ENCODE measurements around the gene PDZD7. TPM values are rescaled to one million over a fixed set of nuclear protein-coding genes. Genes with fewer than 3 reads are reported as not detected.
A peak's percentile ranks its signal among the peaks of the same experiment; 100 is the strongest.

The PDZD7 gene
- polyA plus RNA-seq, 1 experiment, result 0.86 TPM

DNA sequence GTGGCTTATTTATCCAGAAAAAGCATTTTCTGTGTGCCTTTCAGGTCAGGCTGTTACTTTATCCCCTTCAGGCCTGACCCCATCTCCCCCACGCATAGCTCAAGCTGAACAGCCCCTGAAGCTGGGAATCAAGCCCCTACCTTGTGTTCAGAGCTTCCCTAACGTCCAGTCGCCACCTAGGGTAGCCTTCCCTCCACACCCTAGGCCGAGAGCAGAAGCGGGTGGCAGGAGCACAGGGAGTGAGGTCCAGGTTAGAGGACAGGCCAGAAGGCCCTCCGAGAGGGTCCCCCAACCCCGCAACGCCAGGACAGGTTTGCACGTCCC is 62.1 kb downstream of the PDZD7 start:
- Histone ChIP-seq H3K36me3 (ENCODE audit: control insufficient read depth, insufficient read depth, low read length) (0 out of 2 replicates have a peak, but pooled peaks cover 2% of the 10 kb centered on the region), H3K27me3 (ENCODE audit: control insufficient read depth, insufficient read depth, low read length) (no peaks in the 10 kb centered on the region), H3K4me3 (ENCODE audit: low read depth, low read length) (peak overlapping the region; percentile 67)
- POLR2A ChIA-PET, result no interaction called here
- TF ChIP-seq, protein P1, sequence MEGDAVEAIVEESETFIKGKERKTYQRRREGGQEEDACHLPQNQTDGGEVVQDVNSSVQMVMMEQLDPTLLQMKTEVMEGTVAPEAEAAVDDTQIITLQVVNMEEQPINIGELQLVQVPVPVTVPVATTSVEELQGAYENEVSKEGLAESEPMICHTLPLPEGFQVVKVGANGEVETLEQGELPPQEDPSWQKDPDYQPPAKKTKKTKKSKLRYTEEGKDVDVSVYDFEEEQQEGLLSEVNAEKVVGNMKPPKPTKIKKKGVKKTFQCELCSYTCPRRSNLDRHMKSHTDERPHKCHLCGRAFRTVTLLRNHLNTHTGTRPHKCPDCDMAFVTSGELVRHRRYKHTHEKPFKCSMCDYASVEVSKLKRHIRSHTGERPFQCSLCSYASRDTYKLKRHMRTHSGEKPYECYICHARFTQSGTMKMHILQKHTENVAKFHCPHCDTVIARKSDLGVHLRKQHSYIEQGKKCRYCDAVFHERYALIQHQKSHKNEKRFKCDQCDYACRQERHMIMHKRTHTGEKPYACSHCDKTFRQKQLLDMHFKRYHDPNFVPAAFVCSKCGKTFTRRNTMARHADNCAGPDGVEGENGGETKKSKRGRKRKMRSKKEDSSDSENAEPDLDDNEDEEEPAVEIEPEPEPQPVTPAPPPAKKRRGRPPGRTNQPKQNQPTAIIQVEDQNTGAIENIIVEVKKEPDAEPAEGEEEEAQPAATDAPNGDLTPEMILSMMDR (IDR thresholded peaks at IDR 0.05; ENCODE audit: insufficient read depth, low read depth, low read length), result no peak
- no peak for DNase-seq (ENCODE audit: low read depth)
- CTCF ChIA-PET, result interaction anchor here (0.6 to 2.4 kb wide), 14 partner anchors 11 to 1466 kb away, joined by 3 to 12 read pairs (median 4); no protein-coding TSS in a partner anchor

GRCh38 chr10:100968062-100968736 is 62.7 kb downstream of the PDZD7 start:
- POLR2A ChIA-PET, result no interaction called here
- TF ChIP-seq, protein P1 (IDR thresholded peaks at IDR 0.05; ENCODE audit: insufficient read depth, low read depth, low read length), result no peak
- H3K27me3 ChIP-seq (ENCODE audit: control insufficient read depth, insufficient read depth, low read length), result no peaks in the 10 kb centered on the region
- H3K4me3 ChIP-seq (ENCODE audit: low read depth, low read length), result no peak overlapping the region; the same call in 1 of the 2 replicates
- 0 out of 2 replicates have a peak, but pooled peaks cover 2% of the 10 kb centered on the region for H3K36me3 ChIP-seq (ENCODE audit: control insufficient read depth, insufficient read depth, low read length)
- DNase-seq (ENCODE audit: low read depth), result no peak
- CTCF ChIA-PET, result interaction anchor here (0.6 to 4.2 kb wide), 13 partner anchors 11 to 1467 kb away, joined by 3 to 22 read pairs (median 4); no protein-coding TSS in a partner anchor

- TF ChIP-seq, protein P1 (IDR thresholded peaks at IDR 0.05; ENCODE audit: insufficient read depth, low read depth, low read length), result no peak
- POLR2A ChIA-PET, result no interaction called here
- no peak for DNase-seq (ENCODE audit: low read depth)
- H3K27me3 ChIP-seq (ENCODE audit: control insufficient read depth, insufficient read depth, low read length), result no peaks in the 10 kb centered on the region
- 0 out of 2 replicates have a peak, but pooled peaks cover 2% of the 10 kb centered on the region for H3K36me3 ChIP-seq (ENCODE audit: control insufficient read depth, insufficient read depth, low read length)
- CTCF ChIA-PET, result interaction anchor here (1.0 to 4.2 kb wide), 4 partner anchors 20 to 48 kb away, joined by 3 to 22 read pairs (median 6); no protein-coding TSS in a partner anchor
- H3K4me3 ChIP-seq (ENCODE audit: low read depth, low read length), result no peak overlapping the region
Observed at GRCh38 chr10:100967332-100967731, 63.6 kb downstream of the PDZD7 start.

GRCh38 chr10:100966887-100967286 is 64.0 kb downstream of the PDZD7 start:
- TF ChIP-seq, protein P1 (IDR thresholded peaks at IDR 0.05; ENCODE audit: insufficient read depth, low read depth, low read length), result no peak
- CTCF ChIA-PET, result interaction anchor here (1.0 to 4.2 kb wide), 4 partner anchors 19 to 48 kb away, joined by 3 to 22 read pairs (median 6); no protein-coding TSS in a partner anchor
- POLR2A ChIA-PET, result no interaction called here

DNA sequence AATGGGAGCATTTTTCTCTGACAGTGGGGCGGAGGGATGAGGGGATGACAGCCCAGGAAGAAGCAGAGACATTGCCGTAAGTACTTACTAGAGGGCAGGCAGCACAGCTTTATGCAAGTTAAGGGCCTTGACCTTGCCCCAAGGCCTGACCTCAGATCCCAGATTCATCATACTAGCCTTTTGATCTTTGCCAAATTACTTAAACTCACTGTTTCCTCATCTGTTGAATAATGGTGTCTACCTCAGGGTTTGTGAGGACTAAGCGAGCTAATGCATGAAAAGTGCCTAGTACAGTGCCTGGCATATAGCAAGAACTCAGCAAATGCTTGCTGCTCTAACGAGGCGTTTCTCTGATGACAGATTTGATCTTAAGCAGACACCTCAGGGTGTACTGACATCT is 65.1 kb downstream of the PDZD7 start:
- Histone ChIP-seq H3K36me3 (ENCODE audit: control insufficient read depth, insufficient read depth, low read length) (0 out of 2 replicates have a peak, but pooled peaks cover 2% of the 10 kb centered on the region), H3K4me3 (ENCODE audit: low read depth, low read length) (no peak overlapping the region), H3K27me3 (ENCODE audit: control insufficient read depth, insufficient read depth, low read length) (no peaks in the 10 kb centered on the region)
- CTCF ChIA-PET, result interaction anchor here (1.2 to 4.2 kb wide), 6 partner anchors 9 to 49 kb away, joined by 3 to 22 read pairs (median 5); no protein-coding TSS in a partner anchor
- TF ChIP-seq, protein P1 (IDR thresholded peaks at IDR 0.05; ENCODE audit: insufficient read depth, low read depth, low read length), result no peak
- DNase-seq (ENCODE audit: low read depth), result no peak
- POLR2A ChIA-PET, result interaction anchor here (0.6 kb wide), 1 partner anchor 57 kb away, joined by 30 read pairs; no protein-coding TSS in a partner anchor

More at GRCh38 chr10:100966887-100967286, 64.0 kb downstream of the PDZD7 start:
- DNase-seq (ENCODE audit: low read depth), result no peak
- Histone ChIP-seq H3K27me3 (ENCODE audit: control insufficient read depth, insufficient read depth, low read length) (no peaks in the 10 kb centered on the region), H3K36me3 (ENCODE audit: control insufficient read depth, insufficient read depth, low read length) (0 out of 2 replicates have a peak, but pooled peaks cover 2% of the 10 kb centered on the region), H3K4me3 (ENCODE audit: low read depth, low read length) (no peak overlapping the region)

Data from BJ (cell line).